ENCODE measurements around the gene CPNE9. TPM values are rescaled to one million over a fixed set of nuclear protein-coding genes. Genes with fewer than 3 reads are reported as not detected.

CPNE9 gene
- total and polyA plus RNA-seq, 2 of the 8 experiments (the other 6 are each of a cell fraction or from before 2014, with no cell fraction given): 4.8 to 6.0 TPM

DNA sequence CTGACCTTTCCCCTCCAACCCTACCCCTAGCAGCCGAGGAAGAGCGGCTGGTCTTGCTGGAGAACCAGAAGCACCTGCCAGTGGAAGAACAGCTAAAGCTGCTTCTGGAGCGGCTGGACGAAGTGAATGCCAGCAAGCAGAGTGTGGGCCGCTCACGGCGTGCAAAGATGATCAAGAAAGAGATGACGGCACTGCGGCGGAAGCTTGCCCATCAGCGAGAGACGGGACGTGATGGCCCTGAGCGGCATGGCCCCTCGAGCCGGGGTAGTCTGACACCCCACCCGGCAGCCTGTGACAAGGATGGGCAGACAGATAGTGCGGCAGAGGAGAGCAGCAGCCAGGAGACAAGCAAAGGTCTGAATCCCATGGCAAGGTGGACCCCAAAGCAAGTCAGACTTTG is 39.9 kb downstream of the CPNE9 start (continued):
- TF ChIP-seq, protein P1, sequence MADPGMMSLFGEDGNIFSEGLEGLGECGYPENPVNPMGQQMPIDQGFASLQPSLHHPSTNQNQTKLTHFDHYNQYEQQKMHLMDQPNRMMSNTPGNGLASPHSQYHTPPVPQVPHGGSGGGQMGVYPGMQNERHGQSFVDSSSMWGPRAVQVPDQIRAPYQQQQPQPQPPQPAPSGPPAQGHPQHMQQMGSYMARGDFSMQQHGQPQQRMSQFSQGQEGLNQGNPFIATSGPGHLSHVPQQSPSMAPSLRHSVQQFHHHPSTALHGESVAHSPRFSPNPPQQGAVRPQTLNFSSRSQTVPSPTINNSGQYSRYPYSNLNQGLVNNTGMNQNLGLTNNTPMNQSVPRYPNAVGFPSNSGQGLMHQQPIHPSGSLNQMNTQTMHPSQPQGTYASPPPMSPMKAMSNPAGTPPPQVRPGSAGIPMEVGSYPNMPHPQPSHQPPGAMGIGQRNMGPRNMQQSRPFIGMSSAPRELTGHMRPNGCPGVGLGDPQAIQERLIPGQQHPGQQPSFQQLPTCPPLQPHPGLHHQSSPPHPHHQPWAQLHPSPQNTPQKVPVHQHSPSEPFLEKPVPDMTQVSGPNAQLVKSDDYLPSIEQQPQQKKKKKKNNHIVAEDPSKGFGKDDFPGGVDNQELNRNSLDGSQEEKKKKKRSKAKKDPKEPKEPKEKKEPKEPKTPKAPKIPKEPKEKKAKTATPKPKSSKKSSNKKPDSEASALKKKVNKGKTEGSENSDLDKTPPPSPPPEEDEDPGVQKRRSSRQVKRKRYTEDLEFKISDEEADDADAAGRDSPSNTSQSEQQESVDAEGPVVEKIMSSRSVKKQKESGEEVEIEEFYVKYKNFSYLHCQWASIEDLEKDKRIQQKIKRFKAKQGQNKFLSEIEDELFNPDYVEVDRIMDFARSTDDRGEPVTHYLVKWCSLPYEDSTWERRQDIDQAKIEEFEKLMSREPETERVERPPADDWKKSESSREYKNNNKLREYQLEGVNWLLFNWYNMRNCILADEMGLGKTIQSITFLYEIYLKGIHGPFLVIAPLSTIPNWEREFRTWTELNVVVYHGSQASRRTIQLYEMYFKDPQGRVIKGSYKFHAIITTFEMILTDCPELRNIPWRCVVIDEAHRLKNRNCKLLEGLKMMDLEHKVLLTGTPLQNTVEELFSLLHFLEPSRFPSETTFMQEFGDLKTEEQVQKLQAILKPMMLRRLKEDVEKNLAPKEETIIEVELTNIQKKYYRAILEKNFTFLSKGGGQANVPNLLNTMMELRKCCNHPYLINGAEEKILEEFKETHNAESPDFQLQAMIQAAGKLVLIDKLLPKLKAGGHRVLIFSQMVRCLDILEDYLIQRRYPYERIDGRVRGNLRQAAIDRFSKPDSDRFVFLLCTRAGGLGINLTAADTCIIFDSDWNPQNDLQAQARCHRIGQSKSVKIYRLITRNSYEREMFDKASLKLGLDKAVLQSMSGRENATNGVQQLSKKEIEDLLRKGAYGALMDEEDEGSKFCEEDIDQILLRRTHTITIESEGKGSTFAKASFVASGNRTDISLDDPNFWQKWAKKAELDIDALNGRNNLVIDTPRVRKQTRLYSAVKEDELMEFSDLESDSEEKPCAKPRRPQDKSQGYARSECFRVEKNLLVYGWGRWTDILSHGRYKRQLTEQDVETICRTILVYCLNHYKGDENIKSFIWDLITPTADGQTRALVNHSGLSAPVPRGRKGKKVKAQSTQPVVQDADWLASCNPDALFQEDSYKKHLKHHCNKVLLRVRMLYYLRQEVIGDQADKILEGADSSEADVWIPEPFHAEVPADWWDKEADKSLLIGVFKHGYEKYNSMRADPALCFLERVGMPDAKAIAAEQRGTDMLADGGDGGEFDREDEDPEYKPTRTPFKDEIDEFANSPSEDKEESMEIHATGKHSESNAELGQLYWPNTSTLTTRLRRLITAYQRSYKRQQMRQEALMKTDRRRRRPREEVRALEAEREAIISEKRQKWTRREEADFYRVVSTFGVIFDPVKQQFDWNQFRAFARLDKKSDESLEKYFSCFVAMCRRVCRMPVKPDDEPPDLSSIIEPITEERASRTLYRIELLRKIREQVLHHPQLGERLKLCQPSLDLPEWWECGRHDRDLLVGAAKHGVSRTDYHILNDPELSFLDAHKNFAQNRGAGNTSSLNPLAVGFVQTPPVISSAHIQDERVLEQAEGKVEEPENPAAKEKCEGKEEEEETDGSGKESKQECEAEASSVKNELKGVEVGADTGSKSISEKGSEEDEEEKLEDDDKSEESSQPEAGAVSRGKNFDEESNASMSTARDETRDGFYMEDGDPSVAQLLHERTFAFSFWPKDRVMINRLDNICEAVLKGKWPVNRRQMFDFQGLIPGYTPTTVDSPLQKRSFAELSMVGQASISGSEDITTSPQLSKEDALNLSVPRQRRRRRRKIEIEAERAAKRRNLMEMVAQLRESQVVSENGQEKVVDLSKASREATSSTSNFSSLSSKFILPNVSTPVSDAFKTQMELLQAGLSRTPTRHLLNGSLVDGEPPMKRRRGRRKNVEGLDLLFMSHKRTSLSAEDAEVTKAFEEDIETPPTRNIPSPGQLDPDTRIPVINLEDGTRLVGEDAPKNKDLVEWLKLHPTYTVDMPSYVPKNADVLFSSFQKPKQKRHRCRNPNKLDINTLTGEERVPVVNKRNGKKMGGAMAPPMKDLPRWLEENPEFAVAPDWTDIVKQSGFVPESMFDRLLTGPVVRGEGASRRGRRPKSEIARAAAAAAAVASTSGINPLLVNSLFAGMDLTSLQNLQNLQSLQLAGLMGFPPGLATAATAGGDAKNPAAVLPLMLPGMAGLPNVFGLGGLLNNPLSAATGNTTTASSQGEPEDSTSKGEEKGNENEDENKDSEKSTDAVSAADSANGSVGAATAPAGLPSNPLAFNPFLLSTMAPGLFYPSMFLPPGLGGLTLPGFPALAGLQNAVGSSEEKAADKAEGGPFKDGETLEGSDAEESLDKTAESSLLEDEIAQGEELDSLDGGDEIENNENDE (IDR thresholded peaks at IDR 0.05; ENCODE audit: insufficient replicate concordance, low read length): no peak
- no peak for TF ChIP-seq JUN (IDR thresholded peaks at IDR 0.05; ENCODE audit: low read depth, low read length)
- TF ChIP-seq BACH1 (IDR thresholded peaks at IDR 0.05; ENCODE audit: low read length): no peak
- no peak for TF ChIP-seq BCL11A (IDR thresholded peaks at IDR 0.05; ENCODE audit: low read depth in 2 of 2, low read length in 2 of 2)
- TF ChIP-seq CBX5 (IDR thresholded peaks at IDR 0.05; ENCODE audit: low read depth, low read length): no peak
- no peak for TF ChIP-seq CBX8 (IDR thresholded peaks at IDR 0.05; ENCODE audit: borderline replicate concordance, low read depth, low read length)
- no peak for TF ChIP-seq KDM5A (IDR thresholded peaks at IDR 0.05; ENCODE audit: low read length)
